ENCODE results near the gene RET.

- TF ChIP-seq CTCF (IDR thresholded peaks at IDR 0.05; ENCODE audit: low read depth, low read length) (no peak), EZH2phosphoT487 (IDR thresholded peaks at IDR 0.05; ENCODE audit: low read depth) (no peak)
These were observed 29.4 kb upstream of the RET start for GRCh38 chr10:43047288-43047970.

Measured in OCI-LY3 (cell line).